ENCODE results near the gene YIF1A. TPM values are rescaled to one million over a fixed set of nuclear protein-coding genes. Genes with fewer than 3 reads are reported as not detected.

Gene YIF1A
- total RNA-seq, 4 donors from 2014 or later: 77.7 to 168 (median 118) TPM

- H3K36me3 ChIP-seq: no peaks in the 10 kb centered on the region
- peaks cover 6 to 32% of the 10 kb centered on the region in 2 donors for H3K4me1 ChIP-seq
- H3K4me3 ChIP-seq (replicated peaks in 1 of 3): peak overlapping the region in 1 of 3 donors; percentile 26
- H3K27me3 ChIP-seq: peaks cover 3% of the 10 kb centered on the region
- intact Hi-C loops (cut with DNase I): no loop called here
- no peak for DNase-seq
- H3K27ac ChIP-seq: peak overlapping the region in 1 of 3 donors; percentile 53
- H3K9me3 ChIP-seq: no peaks in the 10 kb centered on the region
- TF ChIP-seq CTCF (IDR thresholded peaks at IDR 0.05) (no peak), POLR2A (IDR thresholded peaks at IDR 0.05) (no peak)
- WGBS, 2 donors: 78 to 86% methylated on average over 14 of the region's 14 CpGs
Measured at GRCh38 chr11:66315498-66315885, 26.5 kb upstream of the YIF1A start.

- Histone ChIP-seq H3K9me3 (no peaks in the 10 kb centered on the region), H3K27me3 (peaks cover 3% of the 10 kb centered on the region), H3K27ac (peak overlapping the region in 2 of 3 donors; percentile 8 to 73), H3K36me3 (no peaks in the 10 kb centered on the region), H3K4me3 (replicated peaks in 1 of 3) (no peak overlapping the region), H3K4me1 (peaks cover 6 to 32% of the 10 kb centered on the region in 2 donors)
- TF ChIP-seq POLR2A (IDR thresholded peaks at IDR 0.05): no peak
- TF ChIP-seq CTCF (IDR thresholded peaks at IDR 0.05): no peak
- DNase-seq: no peak
- intact Hi-C loops (cut with DNase I): no loop called here
- 83 to 88% methylated on average over 11 to 13 of the region's 17 CpGs for WGBS, 2 donors
Measured at GRCh38 chr11:66314561-66315497, 25.9 kb upstream of the YIF1A start.

GRCh38 chr11:66314186-66314501 lies 25.2 kb upstream of the YIF1A start:
- Histone ChIP-seq H3K9me3 (no peaks in the 10 kb centered on the region), H3K4me1 (peaks cover 6 to 32% of the 10 kb centered on the region in 2 donors), H3K27me3 (peaks cover 3% of the 10 kb centered on the region), H3K4me3 (replicated peaks in 1 of 3) (no peak overlapping the region), H3K36me3 (no peaks in the 10 kb centered on the region), H3K27ac (peak overlapping the region in 2 of 3 donors; percentile 8 to 73)
- DNase-seq: no peak
- intact Hi-C loops (cut with DNase I): no loop called here
- no peak for TF ChIP-seq POLR2A (IDR thresholded peaks at IDR 0.05)
- no peak for TF ChIP-seq CTCF (IDR thresholded peaks at IDR 0.05)
- 76 to 79% methylated on average over 1 of the region's 1 CpG for WGBS, 2 donors

- intact Hi-C loops (cut with DNase I): no loop called here
- no peaks in the 10 kb centered on the region for H3K36me3 ChIP-seq
- 40 to 42% methylated on average over 20 to 30 of the region's 38 CpGs for WGBS, 2 donors
- DNase-seq: no peak
- TF ChIP-seq CTCF (IDR thresholded peaks at IDR 0.05): no peak
- TF ChIP-seq POLR2A (IDR thresholded peaks at IDR 0.05): no peak
- H3K27me3 ChIP-seq: peaks cover 3% of the 10 kb centered on the region
- H3K27ac ChIP-seq: peak overlapping the region; percentile 43 to 76 (median 73)
- H3K4me1 ChIP-seq: peaks cover 6 to 29% of the 10 kb centered on the region in 2 donors
- peak overlapping the region in 1 of 3 donors; percentile 21 for H3K4me3 ChIP-seq (replicated peaks in 1 of 3)
- H3K9me3 ChIP-seq: no peaks in the 10 kb centered on the region
Measured at GRCh38 chr11:66313321-66314185, 24.6 kb upstream of the YIF1A start.
